Suppressor macrophage treated with lipopolysaccharide for 4 hours (primary cell): ENCODE measurements around the gene PLBD2.

Experiments used
- DNase-seq: peaks from one replicate; pipeline ENCODE4 v3.0.0-alpha.2; 2020

Gene PLBD2

DNA sequence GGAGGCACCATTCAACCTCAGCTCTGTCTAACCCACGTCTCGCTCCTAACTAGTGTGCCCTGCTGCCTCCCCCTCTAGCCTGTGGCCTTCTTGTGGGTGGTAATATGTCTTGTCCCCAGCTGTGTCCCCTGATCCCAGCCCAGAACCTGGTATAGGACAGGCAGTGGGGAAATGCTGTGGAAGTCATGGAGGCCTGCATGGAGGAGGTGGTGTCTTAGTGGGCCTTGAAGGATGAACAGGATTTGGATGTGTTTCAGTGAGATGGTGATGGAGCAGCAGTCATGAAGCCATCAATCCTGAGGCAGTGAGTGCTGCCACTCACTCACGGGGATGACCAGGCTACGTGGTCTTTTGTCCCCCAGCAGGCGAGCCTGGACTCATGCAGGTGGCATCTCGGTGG is 13.4 kb downstream of the PLBD2 start:
- DNase-seq = no peak

DNA sequence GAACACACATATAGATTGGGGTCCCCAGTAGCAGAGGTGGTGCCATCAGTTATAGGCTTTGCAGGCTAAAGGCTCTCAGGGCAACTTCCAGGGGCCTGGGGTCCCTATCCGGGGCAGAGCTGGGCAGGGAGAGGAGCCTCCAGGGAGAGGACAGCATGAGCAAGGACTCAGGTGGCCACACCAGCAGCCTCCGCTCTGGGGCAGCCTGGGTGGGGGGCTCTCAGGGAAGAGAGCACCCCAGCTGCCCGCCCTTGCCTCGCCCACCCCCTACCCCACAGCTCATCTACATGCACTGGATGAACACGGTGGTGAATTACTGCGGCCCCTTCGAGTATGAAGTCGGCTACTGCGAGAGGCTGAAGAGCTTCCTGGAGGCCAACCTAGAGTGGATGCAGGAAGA is 14.0 kb downstream of the PLBD2 start:
- DNase-seq = no peak

DNA sequence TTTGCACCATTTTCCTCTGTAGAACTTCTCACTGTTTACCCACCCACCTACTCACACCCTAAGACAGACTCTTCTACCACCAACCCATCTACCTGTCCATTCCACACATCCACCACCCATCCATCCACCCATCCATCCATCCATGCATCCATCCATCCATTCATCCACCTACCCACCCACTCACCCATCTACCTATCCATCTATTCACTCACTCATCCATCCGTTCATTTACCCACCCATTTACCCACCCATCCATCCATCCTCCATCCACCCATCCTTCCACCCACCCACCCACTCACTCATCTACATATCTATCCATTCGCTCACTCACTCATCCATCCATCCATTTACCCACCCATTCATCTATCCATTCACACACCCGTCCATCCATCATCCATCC is 15.1 kb downstream of the PLBD2 start:
- DNase-seq = no peak

DNA sequence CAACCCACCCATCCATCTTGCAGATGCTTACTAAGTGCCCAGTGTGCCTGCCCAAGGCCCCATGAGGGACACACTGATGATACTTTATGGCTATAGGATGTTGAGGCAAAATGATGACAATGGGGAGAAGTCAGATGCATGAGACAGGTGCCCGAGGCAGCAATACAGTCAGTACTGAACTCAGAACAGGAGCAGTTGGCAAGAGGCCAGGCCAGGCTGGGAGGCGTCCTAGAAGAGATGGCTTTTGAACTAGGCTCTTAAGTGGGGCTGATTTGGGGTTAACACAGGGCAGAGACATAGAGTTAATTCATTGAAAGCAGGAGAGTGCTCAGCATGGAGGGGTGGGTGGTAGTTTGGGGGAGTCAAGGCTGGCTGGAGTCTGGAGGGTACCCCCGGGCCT is 15.6 kb downstream of the PLBD2 start:
- no peak for DNase-seq

DNA sequence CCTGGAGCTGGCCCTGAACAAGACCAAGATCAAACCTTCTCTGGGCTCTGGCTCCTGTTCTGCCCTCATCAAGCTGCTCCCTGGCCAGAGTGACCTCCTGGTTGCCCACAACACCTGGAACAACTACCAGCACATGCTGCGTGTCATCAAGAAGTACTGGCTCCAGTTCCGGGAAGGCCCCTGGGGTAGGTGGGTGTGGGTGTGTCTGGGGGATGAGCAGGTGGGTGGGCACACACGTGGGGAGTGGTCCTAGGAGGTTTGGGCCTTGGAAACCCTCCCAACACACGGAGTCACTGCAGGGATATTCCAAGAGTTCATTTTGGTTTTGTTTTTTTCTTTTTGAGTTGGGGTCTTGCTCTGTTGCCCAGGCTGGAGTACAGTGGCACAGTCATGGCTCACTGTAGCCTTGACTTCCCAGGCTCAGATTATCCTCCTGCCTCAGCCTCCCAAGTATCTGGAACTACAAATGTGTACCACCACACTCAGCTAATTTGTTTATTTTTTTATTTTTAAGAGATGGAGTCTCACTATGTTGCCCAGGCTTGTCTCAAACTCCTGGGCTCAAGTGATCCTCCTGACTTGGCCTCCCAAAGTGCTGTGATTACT is 16.5 kb downstream of the PLBD2 start:
- no peak for DNase-seq

DNA sequence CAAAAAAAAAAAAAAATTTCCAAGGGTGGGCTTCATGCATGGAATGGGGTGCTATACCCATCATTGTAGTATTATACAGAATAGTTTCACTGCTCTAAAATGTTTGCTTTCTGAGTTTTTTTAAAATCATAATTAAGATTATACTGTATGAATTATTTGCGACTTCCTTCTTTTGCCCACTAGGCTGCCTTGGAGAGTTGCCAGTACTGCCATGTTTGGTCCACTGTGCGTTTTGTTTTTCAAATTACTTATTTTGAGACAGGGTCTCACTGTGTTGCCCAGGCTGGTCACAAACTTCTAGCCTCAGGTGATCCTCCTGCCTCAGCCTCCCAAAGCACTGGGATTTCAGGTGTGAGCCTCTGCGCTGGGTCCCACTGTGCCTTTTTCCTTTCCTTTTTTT is 19.9 kb downstream of the PLBD2 start:
- peak; percentile 16 for DNase-seq

DNA sequence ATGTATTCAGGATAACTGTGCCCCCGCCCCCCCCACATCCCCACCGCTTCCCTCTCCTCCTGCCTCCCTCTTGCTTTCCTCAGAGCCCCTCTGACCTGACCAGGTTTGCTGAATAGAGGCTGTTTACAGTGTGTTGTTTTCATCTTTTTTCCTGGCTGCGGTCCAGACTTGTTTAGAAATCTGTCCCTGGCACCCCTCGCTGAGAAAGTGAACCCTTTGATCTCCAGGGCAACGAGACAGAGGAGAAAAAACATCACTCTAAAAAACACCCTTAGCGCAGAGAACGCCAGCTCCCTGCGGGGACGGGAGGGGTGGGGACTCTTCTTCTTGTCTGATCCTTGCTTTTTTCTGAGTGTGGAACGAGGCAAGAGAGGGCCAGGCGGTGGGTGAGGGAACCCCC is 22.8 kb downstream of the PLBD2 start:
- DNase-seq = no peak

DNA sequence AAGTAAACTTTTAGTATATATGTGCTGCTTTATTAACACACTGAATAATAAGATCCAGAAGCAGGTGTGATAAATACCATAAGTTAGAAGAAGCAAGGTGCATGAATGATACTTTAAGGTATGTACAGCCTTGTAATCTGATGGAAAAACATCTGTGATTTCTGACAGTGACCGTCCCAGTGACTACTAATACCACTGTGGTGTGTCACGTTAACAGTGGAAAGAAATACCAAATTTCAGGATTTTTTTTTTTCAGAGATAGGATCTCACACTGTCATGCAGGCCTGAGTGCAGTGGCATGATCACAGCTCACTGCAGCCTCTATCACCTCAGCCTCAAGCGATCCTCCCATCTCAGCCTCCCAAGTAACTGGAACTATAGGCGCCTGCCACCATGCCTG is 23.8 kb downstream of the PLBD2 start:
- no peak for DNase-seq

DNA sequence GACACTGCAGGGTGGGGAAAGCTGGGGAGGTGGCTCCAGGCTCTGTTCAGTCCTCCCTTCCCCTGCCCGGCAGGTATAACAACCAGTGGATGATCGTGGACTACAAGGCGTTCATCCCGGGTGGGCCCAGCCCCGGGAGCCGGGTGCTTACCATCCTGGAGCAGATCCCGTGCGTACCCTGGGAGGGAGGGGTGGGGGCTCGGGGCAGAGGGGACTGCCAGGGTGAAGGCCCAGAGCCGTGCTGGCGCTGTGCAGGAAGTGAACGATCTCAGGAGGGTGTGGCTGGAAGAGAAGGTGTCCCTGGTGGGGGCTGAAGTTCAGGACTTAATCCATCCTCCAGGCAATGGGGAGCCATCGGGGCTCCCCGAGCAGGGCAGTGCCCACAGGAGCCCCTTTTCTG is 26.4 kb downstream of the PLBD2 start:
- no peak for DNase-seq

DNA sequence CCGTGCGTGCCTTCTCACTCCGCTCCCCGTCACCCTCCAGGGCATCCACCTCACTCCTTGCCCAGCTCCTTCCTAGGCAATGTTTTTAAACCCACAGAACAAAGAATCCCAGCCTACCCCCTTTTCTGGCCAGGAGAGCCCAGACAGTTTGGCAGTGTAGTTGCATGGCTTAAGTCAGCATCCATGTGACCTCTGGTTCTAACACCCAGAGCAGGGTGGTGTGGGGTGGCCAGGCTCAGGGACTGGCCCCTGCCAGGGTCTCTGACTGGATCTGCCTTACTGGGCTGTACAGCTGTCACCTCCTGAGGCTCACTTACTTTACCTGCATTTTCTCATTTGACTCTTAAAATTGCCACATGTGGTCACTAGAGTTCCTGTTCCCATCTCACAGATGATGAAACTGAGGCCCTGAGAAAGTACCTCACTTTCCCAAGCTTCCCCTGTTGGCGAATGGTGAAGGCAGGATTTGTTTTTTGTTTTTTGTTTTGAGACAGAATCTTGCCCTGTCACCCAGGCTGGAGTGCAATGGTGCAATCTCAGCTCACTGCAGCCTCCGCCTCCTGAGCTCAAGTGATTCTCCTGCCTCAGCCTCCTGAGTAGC is 27.0 kb downstream of the PLBD2 start:
- peak; percentile 16 for DNase-seq

DNA sequence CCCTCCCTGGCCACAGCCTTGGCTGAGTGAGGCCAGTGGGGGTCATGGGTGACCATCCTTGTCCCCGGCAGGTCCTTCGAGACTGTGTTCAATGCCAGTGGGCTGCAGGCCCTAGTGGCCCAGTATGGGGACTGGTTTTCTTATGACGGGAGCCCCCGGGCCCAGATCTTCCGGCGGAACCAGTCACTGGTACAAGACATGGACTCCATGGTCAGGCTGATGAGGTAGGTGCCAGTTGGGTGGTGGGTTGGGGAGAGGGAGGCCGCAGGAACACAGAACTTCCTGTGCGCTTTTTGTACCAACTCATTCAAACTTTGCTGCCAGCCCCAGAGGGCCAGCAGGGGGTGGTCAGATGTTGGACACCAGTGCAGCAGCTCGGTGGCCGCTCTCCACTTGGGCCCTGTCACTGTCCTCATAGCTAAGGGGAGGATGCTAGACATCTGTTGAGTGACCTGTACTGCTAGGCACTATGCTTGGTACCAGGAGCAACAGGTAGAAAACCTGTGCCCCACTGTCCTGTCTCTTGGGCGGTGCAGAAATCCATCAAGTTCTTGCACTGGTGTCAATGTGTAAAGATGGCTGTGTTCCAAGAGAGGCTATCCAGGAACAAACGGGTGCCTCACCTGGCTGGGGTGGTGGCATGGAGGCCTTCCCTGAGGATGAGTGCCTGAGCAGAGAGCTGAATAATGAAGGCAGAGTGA is 28.6 kb downstream of the PLBD2 start:
- no peak for DNase-seq

DNA sequence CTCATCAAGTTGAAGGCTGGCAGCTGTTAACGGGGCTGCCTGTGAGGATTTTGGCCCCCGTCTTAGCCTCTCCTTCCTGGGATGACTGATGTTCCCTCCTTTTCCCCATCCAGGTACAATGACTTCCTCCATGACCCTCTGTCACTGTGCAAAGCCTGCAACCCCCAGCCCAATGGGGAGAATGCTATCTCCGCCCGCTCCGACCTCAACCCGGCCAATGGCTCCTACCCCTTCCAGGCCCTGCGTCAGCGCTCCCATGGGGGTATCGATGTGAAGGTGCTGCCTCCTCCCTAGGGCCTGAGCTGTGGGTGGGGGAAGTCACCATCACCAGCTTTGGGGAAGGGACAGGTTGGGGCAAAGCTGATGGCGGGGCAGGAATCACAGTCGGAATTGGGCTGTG is 29.2 kb downstream of the PLBD2 start:
- no peak for DNase-seq

DNA sequence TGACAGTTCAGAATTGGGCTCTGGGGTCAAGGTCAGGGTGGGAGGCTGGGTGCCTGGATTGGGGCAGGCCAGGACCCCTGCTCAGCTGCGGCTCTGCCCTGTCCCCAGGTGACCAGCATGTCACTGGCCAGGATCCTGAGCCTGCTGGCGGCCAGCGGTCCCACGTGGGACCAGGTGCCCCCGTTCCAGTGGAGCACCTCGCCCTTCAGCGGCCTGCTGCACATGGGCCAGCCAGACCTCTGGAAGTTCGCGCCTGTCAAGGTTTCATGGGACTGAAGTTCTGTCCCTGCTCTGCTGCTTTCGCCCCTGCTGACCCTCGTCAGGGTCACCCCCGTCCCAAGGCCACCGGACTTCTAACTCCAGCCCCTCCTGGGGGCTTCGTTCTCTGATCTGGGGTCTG is 30.0 kb downstream of the PLBD2 start:
- DNase-seq = no peak

DNA sequence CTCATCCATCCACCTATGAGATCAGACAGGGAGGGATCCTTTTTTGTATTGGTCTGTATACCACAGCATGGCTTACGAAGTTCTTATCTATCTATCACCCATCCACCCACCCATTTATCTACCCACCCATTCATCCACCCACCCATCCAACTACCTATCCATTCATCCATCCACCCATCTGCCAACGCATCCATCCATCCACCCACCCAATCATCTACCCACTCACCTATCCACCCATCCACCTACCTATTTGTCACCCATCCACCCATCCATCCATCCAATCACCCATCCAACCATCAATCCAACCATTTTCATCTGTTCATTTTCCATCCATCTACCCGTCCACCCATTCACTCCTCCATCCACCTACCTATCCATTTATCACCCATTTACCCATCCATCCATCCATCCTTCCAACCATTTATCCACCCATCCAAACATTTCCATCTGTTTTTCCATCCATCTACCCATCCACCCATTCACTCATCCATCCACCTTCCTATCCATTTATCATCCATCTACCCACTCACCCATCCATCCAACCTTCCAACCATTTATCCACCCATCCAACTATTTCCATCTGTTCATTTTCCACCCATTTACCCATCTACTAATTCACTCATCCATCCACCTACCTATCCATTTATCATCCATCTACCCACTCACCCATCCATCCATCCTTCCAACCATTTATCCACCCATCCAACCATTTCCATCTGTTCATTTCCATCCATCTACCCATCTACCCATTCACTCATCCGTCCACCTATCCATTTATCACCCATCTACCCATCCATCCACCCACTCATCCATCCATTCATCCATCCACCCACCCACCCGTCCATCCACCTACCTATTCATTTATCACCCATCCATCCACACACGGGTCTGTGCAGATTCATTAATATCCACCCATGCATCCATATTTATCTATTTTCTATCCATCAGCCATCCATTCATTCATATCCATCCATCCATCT is 32.0 kb downstream of the PLBD2 start:
- no peak for DNase-seq

DNA sequence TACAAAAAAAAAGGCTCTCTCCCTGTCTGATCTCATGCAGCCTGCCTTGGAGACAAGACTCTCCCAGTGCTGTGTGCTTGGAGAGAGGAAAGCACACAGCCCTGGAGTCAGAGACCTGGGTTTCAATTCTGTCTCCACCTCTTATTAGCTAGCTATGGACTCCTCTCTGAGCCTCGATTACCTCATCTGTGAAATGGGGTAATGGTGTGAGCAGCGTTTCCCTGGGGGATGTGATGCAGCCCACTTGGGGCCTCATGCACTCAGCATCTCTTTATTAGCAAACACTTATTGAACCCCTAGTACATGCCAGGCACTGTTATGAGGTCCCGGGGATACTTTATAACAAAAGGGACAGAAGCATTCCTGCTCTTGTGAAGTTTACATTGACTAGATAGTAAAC is 32.8 kb downstream of the PLBD2 start:
- no peak for DNase-seq

DNA sequence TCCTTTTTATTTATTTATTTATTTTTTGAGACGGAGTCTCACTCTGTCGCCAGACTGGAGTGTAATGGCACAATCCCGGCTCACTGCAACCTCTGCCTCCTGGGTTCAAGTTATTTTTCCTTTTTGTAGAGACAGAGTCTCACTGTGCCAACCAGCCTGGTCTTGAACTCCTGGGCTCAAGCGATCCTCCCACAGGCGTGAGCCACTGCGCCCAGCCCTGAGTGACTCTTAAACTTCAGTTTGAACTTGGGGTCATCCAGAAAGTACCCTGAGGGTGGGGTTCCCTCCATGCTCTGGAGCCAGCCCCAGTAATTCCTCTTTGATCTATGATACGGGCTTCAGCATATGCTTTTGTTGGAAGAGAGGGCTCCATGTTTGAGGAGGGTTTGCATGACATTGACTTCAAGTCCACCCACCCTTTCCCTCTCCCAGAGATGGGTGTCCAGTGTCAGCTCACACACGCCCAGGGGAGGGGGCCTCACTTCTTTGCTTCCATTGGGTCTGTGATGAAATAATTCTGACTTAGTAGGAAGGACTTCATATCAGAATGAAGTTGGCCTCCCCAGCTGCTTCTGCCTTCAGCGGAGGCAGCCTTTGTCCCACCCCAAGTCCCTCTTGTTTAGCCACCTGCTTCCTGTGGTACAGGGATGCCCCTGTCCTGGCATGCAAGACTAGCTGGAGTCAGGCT is 33.4 kb downstream of the PLBD2 start:
- DNase-seq = peak; percentile 34

DNA sequence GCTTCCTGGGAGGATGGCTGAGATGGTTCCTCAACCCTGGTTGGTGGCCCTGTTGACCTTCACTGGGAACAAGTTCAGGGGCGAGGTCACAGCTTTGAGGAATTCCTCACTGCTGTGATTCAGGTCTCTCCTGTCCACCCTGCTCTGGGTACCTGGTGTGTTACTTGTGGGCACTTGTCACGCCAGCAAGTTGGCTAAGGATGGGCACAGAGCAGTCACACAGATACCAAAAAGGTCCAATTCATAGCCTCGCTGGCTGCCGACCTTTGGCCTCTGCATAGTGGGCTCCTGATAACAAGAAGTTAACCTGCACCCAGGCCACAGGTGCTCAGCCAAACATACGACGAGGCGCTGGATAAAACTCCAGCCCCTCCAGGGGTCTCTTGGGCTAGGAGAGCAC is 34.1 kb downstream of the PLBD2 start:
- DNase-seq = no peak

DNA sequence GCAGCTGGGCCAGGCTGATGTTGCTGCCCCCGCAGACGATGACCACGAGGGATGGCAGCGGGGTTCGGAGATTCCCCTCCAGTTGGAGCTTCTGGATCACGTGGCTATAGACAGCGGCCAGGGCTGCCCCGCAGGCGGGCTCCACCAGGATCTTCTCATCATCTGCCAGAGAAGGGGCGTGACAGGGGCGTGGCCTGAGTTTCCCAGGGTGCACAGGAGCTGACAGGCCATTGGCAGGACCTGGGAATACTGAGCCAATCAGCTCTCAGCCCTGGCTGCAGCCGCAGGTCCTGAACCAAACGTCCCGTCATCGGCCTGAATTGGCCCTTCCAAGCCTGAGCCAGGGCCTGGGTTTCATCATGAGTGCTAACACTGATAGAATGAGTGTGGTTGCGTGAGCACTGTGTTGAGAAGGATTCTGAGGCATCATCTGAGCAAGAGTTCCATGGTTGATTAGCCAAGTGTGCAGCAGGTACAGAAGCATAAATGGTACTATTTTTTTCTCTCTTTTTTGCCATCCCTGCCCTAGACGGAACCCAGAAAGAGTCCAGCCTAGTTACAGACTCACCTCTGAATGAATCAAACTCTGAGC is 34.7 kb downstream of the PLBD2 start:
- peak; percentile 43 for DNase-seq

DNA sequence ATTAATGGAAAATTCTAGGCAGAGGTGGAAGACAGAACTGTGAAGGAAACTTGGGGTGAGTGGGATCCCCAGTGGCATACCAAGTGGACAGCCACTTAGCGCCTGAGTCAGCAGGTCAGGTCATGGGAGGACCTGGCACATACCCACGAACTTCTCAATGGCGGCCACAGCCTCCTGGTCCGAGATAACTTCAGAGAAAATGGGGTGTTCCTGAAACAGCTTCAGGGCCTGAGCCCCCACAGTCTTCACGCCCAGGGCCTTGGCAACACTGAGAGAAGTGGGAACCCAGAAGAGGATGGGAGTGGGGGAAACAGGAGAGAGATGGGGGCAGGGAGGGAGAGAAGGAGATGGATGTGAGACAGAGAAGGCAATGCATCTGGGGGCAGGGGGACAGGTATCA is 35.4 kb downstream of the PLBD2 start:
- no peak for DNase-seq

DNA sequence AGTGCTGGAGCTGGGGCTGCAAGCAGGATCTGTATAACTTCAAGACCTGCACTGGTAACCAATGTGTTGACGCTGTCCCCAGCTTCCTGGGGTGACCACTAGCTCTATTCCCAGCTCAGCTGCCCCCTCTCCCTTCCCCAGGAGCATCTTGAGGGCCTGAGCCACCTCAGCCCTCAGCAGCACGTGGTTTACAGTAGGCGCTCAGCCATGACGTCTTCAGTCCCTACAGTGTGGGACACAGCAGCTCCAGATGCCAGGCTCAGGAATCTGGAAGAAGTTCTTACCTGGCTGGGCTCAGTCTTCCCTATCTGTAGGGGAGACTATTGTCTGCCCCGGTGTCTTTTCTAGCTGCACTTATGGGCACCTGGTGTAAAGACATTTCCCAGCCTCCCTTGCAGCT is 36.7 kb downstream of the PLBD2 start:
- no peak for DNase-seq

DNA sequence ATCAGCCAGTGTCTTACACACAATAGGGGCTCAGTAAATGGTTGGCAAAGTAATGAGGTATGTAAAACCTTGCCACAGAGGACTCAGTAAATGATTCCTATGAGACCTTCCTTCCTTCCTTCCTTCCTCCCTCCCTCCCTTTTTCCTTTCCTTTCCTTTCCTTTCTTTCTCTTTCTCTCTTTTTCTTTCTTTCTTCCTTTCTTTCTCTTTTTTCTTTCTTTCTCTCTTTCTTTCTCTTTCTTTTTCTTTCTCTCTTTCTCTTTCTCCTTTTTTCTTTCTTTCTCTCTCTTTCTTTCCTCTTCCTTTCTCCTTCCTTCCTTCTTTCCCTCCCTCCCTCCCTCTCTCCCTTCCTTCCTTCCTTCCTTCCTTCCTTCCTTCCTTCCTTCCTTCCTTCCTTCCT is 37.8 kb downstream of the PLBD2 start:
- DNase-seq = no peak

DNA sequence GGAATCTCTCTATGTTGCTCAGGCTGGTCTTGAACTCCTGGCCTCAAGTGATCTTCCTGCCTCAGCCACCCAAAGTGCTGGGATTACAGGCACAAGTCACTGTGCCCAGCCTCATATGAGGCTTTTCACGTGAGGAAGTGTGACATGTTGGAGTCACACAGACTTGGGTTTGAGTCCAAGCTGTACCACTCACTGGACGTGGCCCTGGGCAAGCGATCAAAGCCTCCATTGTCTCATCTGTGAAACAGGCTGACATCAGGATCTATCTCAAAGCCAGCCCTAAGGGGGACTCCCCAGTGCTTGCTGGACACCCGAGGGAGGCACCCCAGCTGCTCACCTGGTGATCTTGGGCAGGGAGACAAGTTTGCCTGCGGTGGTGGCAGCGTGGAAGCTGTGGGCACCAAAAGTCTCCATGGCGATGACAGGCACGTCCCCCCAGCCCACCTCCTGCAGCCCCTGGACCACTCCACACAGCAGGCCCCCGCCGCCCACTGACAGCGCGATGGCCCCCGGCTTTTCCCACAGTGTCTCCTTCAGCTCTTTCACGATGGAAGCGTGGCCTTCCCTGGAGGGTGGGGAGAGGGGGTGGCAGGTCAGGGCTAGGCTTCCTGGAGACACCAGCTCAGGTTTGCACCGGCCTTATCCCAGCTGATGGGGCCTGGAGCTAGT is 38.6 kb downstream of the PLBD2 start:
- no peak for DNase-seq
